Measurements from ENCODE around the gene MCEMP1.
"Not testable (repeated sequence)": the region's sequence is repeated elsewhere in the genome, so short reads cannot be mapped to it uniquely, and the experiment has no call there.

The MCEMP1 gene

DNA sequence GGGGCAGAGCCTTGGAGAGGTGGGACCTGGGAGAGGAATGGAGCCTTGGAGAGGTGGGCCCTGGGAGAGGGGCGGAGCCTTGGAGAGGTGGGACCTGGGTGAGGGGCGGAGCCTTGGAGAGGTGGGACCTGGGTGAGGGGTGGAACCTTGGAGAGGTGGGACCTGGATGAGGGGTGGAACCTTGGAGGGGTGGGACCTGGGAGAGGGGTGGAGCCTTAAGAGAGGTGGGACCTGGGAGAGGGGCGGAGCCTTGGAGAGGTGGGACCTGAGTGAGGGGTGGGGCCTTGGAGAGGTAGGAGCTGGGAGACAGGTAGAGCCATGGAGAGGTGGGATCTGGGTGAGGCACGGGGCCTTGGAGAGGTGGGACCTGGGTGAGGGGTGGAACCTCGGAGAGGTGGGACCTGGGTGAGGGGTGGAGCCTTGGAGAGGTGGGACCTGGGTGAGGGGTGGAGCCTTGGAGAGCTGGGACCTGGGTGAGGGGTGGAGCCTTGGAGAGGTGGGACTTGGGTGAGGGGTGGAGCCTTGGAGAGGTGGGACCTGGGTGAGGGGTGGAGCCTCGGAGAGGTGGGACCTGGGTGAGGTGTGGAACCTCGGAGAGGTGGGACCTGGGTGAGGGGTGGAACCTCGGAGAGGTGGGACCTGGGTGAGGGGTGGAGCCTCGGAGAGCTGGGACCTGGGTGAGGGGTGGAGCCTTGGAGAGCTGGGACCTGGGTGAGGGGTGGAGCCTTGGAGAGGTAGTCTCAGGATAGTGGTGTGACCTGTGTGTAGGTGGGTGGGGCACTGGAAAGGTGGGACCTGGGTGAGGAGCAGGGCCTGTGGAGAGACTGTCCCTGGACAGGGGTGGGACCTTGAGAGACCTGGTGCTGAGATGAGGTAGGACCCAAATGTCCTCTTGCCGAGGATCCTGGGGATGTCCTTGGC, 33.0 kb upstream of the MCEMP1 start:
- DNase-seq, result not testable (repeated sequence)

DNA sequence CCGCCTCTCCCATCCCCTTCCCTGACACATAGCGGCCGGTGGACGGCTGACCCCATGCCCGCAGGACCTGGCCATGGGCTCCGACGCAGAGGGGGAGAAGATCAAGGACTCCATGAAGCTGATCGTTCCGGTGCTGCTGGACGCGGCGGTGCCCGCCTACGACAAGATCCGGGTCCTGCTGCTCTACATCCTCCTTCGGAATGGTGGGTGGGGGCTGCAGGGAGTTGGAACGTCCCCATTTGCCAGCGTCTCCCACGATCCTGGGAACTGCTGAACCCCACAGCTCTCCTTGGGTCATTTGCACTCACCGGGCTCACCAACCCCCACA, 32.4 kb upstream of the MCEMP1 start:
- DNase-seq, result no peak

DNA sequence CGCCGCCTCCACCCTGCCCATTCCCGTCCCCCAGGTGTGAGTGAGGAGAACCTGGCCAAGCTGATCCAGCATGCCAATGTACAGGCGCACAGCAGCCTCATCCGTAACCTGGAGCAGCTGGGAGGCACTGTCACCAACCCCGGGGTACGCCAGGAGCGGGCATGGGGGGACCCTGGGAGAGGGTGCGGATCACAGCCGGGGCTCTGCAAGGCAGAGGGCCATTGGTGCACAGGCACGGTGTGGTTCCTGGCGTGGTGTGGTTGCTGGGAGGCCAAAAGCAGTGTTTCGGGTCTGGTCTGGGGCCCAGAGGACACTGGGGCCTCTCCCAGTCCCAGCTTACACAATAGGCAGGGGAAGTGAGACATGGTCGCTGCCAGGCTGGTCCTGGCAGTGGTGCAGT, 31.7 kb upstream of the MCEMP1 start:
- no peak for DNase-seq

DNA sequence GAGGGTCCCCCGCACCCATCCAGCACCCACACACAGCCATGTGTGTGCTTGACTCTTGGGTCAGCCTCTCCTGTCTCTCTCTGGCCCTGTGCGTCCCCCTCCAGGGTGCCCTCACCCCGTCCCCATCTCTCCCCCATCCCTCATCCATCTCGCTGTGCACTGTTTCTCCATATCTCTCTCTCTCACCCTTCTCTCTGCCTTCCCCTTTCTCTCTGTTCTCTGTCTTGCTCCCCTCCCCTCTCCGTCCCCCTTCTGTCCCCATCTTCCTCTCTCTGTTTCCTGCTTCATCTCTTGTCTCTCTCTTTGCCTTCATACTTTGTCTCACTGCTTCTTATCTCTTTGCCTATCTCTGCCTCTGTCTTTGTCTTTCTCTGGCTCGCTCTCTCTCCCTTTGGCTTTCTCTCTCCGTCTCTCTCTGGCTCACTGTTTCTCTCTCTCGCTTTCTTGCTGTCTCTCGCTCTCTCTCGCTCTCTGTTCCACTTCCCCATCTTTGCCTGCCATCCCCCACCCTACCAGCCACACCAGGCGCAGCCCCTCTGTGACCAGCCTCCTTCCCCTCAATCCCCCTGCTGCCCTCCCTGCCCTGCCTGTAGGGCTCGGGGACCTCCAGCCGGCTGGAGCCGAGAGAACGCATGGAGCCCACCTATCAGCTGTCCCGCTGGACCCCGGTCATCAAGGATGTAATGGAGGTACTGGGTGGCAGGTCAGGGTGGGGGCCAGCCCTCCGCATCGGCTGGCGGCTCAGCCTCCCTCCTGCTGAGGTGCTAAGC, 31.0 kb upstream of the MCEMP1 start:
- no peak for DNase-seq

DNA sequence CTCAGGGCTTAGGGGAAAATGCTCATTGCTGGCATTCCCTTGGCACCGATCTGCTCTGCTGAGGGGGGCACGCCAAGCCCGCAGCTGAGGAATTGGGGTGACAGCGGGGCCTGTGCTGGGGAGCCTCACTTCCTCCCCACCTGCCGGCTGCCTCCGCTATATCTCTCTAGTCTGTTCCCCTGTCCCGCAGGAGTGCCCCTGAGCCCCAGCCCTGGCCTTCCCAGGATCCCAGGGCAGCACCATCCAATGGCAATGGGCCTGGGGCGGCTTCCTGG, 30.5 kb upstream of the MCEMP1 start:
- no peak for DNase-seq

DNA sequence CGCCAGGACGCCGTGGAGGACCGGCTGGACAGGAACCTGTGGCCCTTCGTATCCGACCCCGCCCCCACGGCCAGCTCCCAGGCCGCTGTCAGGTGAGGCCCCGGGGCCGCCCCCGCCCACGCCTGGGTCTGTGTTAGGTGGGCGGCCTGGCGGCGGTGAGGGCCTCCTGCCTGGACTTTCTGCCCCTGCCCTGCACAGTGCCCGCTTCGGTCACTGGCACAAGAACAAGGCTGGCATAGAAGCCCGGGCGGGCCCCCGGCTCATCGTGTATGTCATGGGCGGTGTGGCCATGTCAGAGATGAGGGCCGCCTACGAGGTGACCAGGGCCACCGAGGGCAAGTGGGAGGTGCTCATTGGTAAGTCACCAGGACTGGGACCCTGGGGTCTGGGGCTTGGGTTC, 29.7 kb upstream of the MCEMP1 start:
- DNase-seq, result no peak

DNA sequence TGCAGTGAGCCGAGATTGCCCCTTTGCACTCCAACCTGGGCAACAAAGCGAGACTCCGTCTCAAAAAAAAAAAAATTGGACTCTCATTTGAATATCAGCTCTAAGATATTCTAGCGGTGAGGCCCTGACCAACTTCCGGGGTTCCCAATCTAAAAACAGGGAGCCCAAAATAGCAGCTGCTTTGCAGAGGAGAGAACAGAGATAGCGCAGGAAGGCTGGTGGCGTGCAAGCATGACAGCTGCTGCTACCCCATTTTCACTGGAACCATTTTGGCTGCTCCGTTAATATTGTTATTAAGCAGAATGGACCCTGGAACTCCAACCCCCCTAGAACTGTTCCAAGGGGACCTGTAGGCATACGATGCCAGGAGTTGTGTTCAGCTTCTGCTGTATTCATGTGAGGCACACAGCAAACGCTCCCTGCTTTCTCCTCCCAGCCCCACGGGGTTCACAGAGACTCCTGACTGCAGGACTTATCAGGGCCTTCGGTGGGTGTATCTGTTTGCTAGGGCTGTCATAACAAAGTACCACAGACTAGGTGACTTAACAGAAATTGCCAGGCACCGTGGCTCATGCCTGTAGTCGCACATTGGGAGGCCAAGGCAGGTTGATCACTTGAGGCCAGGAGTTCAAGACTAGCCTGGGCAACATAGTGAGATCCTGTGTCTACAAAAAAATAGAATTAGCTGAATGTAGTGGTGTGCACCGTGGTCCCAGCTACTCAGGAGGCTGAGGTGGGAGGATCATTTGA, 28.4 kb upstream of the MCEMP1 start:
- no peak for DNase-seq

DNA sequence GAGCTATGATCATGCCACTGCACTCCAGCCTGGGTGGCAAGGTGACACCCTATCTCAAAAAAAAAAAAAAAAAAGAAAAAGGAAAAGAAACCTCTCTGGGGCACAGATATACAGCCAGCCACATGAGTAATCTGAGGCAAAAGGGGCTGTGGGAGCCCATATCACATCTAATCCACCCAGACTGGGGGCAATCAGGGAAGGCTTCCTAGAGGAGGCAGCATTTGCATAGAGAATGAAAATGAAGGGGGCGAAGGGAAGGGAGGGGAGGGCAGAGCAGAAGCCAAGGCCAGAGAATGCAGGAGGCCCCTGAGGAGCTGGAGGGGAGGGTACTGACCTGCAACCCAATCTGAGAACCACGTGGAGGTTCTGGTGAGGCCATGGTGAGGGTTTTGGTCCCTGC, 26.7 kb upstream of the MCEMP1 start:
- no peak for DNase-seq

DNA sequence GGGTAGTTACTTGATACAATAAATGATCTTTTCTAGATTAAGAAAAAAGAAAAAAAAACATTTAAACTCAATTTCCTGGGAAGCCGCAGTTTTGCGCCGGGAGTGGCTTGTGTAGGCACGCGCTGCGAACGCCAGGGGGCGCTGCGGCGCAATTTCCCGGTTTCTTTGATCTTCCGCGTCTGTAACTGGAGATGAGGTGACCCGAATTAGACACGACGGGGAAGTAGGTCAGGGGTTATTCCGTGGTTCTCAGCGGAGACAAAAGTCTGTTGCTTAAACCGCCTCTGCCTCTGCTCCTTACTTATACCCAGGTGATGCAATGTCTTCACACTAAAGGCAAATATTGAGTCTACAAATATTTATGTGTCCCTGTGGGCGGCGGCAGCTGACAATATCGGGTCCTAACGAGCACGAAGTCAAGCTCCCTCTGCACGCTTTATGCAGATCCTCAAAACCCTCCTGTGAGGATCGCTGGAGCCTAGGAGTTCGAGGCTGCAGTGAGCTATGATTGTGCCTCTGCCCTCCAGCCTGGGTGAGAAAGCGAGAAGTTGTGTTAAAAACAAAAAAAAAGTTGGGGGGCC, 24.7 kb upstream of the MCEMP1 start:
- DNase-seq, result peak; percentile 57

DNA sequence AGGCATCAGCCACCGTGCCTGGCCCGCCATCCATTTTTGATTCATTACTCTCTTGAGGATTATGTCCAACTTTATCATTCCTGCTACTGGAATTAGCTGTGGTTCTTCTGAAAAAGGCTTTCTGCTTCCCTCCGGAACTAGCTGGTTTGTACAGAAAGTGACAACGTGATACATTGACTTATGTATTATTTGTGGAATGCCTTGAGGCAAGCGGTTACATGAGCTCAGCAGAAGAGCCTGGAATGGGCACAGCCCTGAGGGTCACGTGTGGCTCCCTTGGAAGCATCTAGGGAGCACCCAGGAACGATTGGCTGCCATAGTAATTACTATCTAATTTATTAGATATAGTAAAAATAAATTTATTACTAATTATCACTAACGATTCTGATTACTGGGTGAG, 22.5 kb upstream of the MCEMP1 start:
- DNase-seq, result no peak

DNA sequence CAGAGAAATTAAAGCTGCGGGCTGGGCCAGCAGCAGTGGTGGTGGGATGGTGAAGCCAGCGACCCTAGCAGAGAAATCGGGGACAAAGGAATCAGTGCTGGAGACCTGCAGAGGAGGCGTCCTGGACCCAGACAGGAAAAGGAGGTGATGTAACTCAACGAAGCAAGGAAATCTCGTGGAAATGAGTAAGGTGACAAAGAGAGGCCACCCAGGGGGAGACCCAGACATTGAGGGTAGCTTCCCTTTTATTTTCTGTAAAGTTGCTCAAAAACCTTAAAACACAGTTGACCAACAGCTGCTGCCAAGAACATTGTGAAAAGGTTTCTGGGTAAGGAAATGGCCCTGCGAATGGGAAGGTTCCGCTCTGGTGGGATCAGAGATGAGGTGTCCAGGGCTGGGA, 21.3 kb upstream of the MCEMP1 start:
- no peak for DNase-seq

DNA sequence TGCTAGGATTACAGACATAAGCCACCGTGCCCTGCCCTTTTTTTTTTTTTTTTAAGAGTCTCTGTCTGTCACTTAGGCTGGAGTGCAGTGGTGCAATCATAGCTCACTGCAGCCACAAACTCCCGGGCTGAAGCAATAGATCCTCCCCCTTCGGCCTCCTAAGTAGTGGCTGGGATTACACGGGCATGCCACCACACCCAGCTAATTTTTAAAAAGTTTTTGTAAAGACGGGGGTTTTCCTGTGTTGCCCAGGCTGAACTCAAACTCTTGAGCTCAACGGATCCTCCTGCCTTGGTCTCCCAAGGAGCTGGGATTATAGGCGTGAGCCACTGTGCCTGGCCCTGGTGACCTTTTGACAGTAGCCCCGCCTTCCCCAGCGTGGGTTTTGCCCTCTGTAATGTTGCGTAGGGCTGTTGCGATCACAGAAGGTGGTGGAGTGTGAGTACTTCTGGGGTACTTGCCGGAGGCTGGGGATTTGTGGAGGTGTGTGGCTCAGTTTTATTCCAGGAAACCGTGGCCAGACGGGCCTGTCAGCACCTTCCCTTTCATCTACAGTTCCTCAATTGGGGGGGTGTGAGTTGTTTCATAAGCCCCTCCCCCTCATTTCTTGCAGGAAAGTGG, 19.6 kb upstream of the MCEMP1 start:
- no peak for DNase-seq

DNA sequence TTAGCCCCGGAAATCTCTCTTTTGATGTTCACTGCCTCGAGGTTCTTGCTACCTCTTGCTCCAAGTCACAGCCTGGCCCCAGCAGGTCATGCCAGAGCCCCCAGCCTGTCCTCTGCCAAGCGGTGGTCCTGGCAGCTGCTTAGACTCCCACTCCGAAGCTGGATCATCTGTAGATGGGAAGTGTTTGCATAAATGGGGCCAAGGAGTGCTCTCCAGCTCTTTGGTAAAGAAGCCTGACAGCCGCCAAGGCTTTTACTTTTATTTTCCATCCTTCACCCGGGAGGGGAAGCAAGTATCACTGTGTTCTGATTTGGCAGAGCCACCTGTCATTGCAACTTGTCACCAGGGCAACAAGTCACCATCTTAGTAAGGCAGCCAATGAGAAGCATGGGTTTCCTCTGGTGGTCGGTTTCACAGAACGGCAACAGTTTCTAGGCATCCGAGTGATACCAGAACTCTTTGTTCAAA, 18.6 kb upstream of the MCEMP1 start:
- no peak for DNase-seq

DNA sequence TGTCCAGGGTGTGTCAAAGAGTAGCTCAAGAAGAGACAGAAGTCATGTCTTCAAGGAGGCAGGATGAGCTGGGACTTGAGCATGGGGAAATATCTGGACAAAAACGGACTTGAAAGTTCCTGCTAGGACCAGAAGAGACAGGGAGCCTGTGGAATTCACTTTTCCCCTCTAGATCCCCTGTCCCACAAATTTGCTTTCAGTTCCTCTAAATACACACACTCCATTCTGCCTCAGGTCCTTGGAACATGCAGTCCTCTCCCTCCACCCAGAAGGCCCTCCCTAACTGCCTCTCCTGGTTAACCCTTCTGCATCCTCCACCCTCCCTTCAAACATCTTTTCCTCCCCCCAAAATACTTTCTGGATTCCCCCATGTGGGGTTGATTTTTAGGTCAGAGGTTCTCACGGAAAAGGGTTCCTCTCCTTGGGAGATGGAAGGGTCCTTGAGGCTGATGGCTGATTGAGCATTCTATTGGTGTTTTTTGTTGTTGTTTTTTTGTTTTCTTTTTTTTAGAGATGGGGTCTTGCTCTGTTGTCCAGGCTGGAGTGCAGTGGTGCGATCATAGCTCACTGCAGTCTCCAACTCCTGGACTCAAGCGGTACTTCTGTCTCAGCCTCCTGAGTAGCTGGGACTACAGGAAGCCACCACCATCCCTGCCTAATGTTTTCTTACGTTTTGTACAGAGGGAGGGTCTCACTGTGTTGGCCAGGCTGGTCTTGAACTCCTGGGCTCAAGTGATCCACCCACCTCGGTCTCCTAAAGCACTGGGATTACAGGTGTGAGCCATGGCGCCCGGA, 14.9 kb upstream of the MCEMP1 start:
- no peak for DNase-seq

DNA sequence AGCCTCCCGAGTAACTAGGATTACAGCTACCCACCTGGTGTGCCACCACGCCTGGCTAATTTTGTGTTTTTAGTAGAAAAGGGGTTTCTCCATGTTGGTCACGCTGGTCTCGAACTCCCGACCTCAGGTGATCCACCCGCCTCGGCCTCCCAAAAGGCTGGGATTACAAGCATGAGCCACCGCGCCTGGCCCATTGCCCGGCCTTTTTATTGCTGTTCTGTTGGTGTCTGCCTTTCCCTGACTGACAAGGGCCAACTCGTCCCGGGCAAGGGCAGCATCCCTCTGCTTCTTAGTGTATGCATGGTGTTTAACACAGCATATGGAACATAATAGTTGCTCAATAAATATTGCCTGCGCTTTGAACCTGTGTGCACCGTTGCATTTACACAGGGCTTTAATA, 14.2 kb upstream of the MCEMP1 start:
- DNase-seq, result no peak

DNA sequence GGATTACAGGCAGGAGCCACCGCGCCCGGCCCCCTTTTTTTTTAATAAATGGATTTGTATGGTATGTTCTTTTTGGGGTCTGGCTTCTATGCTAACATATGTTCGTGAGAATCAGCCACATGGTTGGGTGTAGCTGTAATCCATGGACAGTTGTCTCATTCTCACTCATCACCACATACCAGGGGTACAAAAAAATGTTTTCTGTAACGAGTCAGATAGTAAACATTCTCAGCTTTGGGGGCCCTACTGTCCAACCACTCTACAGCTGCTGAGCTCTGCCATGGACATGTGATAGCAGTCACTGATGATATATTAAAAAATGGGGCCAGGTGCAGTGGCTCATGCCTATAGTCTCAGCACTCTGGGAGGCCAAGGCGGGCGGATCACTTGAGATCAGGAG, 13.2 kb upstream of the MCEMP1 start:
- DNase-seq, result no peak

DNA sequence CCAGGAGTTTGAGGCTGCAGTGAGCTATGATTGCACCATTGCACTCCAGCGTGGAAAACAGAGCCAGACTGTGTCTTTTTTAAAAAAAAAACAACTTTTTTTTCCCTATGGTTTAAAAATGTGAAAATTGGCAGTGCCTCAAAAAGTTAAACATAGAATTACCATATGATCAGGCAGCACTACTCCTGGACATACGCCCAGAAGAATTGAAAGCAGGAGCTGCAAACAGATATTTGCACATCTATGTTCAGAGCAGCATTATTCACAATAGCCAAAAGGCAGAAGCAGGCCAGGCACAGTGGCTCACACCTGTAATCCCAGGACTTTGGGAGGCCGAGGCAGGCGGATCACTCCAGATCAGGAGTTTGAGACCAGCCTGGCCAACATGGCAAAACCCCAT, 11.8 kb upstream of the MCEMP1 start:
- no peak for DNase-seq

DNA sequence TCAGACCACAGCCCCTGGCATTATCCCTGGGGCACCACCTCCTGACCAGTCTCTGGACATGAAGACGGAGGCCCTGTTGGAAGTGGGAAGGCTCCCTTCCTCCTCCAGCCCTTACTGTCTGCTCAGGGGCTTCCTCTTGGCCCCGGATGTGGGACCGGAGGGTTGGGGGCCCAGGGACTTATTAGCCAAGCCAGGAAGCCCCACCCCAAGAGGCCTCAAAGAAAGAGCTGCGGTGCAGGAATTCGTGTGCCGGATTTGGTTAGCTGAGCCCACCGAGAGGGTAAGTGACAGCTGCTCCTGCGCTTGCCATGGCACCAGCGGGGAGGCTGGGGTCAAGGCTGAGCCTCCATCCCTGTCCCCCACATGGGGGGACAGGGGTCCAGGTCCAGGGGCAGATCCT, 8.0 kb upstream of the MCEMP1 start, which contains the start of gene RETN:
Gene RETN (plus strand): TSS at position 208 of the 400 bp plus-strand sequence. CDS start 278 bp downstream, outside the sequence.
- DNase-seq, result no peak

DNA sequence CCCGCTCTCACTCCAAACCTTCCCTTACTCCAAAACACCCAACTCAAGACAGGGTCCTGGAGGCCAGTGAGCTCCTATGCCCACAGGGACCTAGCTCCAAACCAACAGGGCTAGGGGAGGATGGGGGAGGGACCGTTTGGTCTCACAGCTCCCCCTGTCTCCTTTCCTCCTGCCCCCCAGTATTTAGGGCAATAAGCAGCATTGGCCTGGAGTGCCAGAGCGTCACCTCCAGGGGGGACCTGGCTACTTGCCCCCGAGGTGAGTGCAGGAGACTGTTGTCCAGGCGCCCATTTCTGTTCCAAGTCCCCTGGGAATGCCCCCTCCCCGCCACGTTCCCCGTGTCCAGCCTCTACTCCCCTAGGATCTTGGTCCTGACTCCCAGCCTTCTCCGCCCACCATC, 7.2 kb upstream of the MCEMP1 start:
- DNase-seq, result no peak

DNA sequence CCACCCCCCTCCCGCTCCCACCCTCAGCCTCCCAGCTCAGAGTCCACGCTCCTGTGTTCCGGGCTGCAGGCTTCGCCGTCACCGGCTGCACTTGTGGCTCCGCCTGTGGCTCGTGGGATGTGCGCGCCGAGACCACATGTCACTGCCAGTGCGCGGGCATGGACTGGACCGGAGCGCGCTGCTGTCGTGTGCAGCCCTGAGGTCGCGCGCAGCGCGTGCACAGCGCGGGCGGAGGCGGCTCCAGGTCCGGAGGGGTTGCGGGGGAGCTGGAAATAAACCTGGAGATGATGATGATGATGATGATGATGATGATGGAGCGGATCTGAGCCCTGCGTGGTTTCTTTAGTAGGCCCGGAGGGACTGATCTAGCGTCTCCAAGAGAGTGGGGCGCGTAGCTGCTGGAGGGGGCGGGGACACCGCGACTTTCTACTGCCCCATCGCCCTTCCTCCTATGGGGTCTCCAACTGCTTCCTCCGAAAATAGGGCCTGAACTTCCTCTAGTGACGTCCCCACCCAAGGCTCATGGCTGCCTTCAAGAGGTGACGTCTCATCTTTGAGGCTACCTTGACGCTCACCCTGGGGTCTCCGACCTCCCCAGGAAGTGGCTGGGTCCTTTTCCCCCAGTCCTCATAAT, 6.6 kb upstream of the MCEMP1 start:
- no peak for DNase-seq

DNA sequence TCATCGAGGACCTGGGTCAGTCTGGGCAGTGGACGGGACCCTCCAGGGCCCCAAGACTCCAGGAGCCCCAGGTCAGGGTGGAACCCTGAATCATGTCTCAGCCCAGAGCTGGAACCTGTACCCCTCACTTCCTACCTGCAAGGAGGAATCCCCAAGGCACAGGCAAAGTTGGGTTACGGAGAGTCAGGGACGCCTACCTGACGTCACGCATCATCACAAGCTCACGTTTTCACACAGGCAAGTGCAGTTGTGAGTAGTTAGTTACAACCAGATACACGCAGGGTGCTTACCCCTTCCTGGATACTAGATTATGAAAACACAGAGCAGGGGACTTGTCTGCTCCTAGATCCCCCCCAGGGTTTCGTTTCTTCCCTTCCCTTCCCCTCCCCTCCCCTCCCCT, 6.1 kb upstream of the MCEMP1 start:
- no peak for DNase-seq

DNA sequence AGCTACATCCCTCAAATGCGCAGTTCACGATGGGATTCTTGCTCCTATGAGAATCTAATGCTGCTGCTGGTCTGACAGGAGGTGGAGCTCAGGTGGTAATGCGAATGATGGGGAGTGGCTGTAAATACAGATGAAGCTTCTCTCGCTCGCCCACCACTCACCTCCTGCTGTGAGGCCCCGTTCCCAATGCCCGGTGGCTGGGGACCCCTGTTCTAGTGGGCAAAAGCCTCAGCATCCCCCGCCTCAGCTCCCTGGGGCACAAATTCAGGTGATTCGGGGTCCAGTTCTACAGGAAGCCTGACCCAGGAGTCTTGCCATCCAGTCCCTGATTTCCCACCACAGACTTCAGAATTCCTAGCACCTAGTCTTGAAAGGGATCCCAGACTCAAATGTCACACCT, 4.4 kb upstream of the MCEMP1 start:
- no peak for DNase-seq
